Measurements from ENCODE around the gene PPM1H.

Gene PPM1H

DNA sequence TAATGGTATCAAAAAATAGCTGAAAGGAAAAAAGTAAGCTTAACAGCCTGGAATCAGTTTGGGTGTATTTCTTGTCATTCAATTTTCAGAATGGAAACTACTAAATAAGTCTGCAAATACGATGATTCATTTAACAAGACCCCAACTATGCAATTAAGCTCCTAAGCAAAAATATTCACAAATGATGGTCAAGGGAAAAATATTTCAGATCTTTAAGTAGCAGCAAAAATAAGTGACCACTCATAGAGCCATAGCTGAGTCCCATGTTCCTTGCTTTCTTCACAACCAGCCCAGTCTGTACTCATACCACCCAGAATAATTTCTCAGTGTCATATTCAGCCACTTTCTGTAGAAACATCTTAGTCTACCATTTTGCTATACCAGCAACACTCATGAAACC, 185.4 kb downstream of the PPM1H start:
- H3K4me1 ChIP-seq (ENCODE audit: control insufficient read depth in 2 of 2, insufficient read depth in 2 of 2, low read length in 2 of 2), result peaks cover 5 to 8% of the 10 kb centered on the region in 2 donors
- H3K9ac ChIP-seq (ENCODE audit: low read depth in 1 of 2, low read length in 2 of 2), result no peak overlapping the region
- H3K27ac ChIP-seq (ENCODE audit: low read depth in 2 of 2, low read length in 2 of 2), result no peak overlapping the region
- no peaks in the 10 kb centered on the region for H3K27me3 ChIP-seq (ENCODE audit: control insufficient read depth in 2 of 2, insufficient read depth in 2 of 2, low read length in 2 of 2)
- H3K4me3 ChIP-seq (ENCODE audit: low read length in 2 of 2), result no peak overlapping the region
- H3K36me3 ChIP-seq (ENCODE audit: control insufficient read depth in 2 of 2, insufficient read depth in 2 of 2, low read length in 2 of 2), result no peaks in the 10 kb centered on the region
- no peaks in the 10 kb centered on the region for H3K9me3 ChIP-seq (ENCODE audit: control insufficient read depth in 2 of 2, low read length in 2 of 2)

DNA sequence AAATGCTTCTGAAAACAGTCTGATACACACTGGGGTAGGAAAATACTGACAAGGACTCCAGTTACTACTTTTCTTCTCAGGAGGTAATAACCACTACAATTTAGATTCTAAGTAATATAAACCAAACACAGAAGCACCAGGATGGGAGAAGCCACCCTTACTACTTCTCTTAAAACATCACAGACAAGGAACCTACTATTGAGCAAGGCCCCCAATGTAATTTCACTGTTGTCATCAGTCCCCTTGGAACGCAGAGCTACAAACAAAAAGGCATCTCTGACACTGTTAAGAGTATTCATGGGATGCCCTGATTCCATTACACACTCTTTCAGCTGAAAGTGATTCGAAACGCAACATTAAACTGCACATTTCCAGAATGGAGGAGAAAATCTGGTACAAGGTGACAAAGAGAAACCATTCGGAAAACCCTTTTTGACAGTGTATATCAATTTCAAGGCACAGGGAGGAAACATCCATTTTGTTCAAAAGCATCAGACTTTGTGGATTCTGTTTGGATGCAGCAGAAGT, 185.9 kb downstream of the PPM1H start:
- Histone ChIP-seq H3K27ac (ENCODE audit: low read depth in 2 of 2, low read length in 2 of 2) (no peak overlapping the region), H3K36me3 (ENCODE audit: control insufficient read depth in 2 of 2, insufficient read depth in 2 of 2, low read length in 2 of 2) (no peaks in the 10 kb centered on the region), H3K27me3 (ENCODE audit: control insufficient read depth in 2 of 2, insufficient read depth in 2 of 2, low read length in 2 of 2) (no peaks in the 10 kb centered on the region), H3K4me3 (ENCODE audit: low read length in 2 of 2) (no peak overlapping the region), H3K9me3 (ENCODE audit: control insufficient read depth in 2 of 2, low read length in 2 of 2) (no peaks in the 10 kb centered on the region), H3K4me1 (ENCODE audit: control insufficient read depth in 2 of 2, insufficient read depth in 2 of 2, low read length in 2 of 2) (peaks cover 5 to 8% of the 10 kb centered on the region in 2 donors), H3K9ac (ENCODE audit: low read depth in 1 of 2, low read length in 2 of 2) (no peak overlapping the region)

DNA sequence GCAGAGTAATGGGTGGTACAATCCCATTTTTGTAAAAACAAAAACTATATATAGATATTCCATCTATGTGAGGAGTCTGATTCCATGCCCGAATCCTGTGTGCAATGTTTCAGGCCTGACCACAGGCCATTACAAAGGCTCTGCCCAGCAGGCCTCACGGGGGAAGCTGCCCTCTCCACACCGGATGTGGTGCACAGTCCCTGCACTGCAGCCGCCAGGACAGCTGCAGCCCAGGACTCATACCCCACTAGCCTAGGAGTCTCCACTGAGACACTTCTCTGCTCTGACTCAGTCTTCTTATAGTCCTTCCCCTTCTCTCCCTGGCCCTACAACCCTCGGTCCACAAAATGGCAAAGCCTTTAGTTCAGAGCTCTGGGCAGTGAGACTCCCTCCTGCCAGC, 190.4 kb downstream of the PPM1H start:
- H3K36me3 ChIP-seq (ENCODE audit: control insufficient read depth in 2 of 2, insufficient read depth in 2 of 2, low read length in 2 of 2), result no peaks in the 10 kb centered on the region
- H3K4me3 ChIP-seq (ENCODE audit: low read length in 2 of 2), result no peak overlapping the region
- no peak overlapping the region for H3K27ac ChIP-seq (ENCODE audit: low read depth in 2 of 2, low read length in 2 of 2)
- H3K9me3 ChIP-seq (ENCODE audit: control insufficient read depth in 2 of 2, low read length in 2 of 2), result no peaks in the 10 kb centered on the region
- no peaks in the 10 kb centered on the region for H3K4me1 ChIP-seq (ENCODE audit: control insufficient read depth in 2 of 2, insufficient read depth in 2 of 2, low read length in 2 of 2)
- H3K9ac ChIP-seq (ENCODE audit: low read depth in 1 of 2, low read length in 2 of 2), result no peak overlapping the region
- no peaks in the 10 kb centered on the region for H3K27me3 ChIP-seq (ENCODE audit: control insufficient read depth in 2 of 2, insufficient read depth in 2 of 2, low read length in 2 of 2)

DNA sequence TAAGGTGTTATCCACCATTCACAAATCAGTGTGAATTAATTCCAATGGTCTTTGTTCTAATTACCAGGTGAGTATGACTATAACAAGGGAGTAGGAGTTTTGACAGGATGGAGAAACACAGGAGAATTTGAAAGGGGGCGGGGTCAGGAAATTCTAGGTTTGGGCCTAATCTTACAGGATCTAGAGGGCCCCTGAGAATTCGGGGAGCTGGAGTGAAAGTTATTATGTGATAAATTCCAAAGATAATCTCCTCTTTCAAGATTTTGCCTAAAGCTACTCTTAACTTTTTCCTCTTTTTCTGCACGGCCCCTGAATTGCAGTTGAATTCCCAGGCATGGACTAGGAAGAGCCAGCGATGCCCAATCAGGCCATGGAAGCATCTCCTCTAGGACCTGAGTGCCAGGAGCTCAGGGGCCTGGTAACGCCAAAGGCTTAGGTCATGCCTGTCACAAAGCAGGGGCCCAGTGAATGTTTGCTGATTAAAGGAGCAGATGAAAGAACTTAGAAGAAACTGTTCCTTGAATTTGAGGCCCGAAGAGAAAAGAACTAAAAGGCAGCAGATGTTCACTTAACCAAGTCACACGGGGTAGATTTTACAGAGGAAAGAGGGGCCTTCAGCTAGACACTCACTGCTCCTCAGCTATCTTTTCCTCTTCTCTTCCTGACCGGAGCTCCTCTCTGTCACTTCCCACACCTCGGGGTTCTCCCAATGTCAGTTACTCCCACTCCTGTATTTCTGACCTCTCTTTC, 195.5 kb downstream of the PPM1H start:
- Histone ChIP-seq H3K27ac (ENCODE audit: low read depth in 2 of 2, low read length in 2 of 2) (no peak overlapping the region), H3K27me3 (ENCODE audit: control insufficient read depth in 2 of 2, insufficient read depth in 2 of 2, low read length in 2 of 2) (no peaks in the 10 kb centered on the region), H3K36me3 (ENCODE audit: control insufficient read depth in 2 of 2, insufficient read depth in 2 of 2, low read length in 2 of 2) (no peaks in the 10 kb centered on the region), H3K4me1 (ENCODE audit: control insufficient read depth in 2 of 2, insufficient read depth in 2 of 2, low read length in 2 of 2) (no peaks in the 10 kb centered on the region), H3K9me3 (ENCODE audit: control insufficient read depth in 2 of 2, low read length in 2 of 2) (no peaks in the 10 kb centered on the region), H3K9ac (ENCODE audit: low read depth in 1 of 2, low read length in 2 of 2) (no peak overlapping the region), H3K4me3 (ENCODE audit: low read length in 2 of 2) (no peak overlapping the region)

DNA sequence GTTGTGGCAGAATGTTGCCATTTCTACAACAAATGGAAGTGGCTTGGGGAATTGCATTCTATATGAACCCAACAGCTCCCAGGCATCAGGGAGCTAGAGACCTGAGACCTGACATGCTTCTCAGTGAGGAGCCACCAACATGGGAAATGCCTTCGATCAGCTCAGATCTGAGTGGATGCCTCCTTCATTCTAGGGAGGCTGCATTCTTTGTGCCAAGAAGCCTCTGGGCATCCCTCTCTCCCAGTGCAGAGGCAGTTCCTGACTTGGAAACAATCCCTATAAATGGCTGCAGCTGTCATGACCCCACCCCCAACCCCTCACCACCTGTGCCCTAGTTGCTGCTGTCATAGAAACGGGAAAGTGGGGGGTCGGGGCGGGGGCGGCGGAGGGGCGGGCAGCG, 196.3 kb downstream of the PPM1H start:
- no peaks in the 10 kb centered on the region for H3K4me1 ChIP-seq (ENCODE audit: control insufficient read depth in 2 of 2, insufficient read depth in 2 of 2, low read length in 2 of 2)

DNA sequence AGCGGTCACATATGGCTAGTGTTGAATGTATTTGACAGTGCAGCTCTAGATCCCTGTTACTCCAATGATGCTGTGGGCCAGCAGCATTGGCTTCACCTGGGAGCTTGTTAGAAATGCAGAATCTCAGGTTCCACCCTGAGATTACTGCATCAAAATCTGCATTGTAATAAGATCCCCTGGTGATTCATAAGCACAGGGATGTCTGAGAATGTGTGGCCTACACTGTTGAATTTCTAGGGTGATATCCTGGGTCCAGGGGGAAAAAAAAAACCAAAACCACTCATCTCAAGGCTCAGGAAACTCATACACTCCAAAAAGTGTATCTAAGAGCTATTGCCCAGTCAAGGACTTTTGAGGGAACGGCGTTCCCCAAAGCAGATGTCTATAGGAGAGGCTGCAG, 196.8 kb downstream of the PPM1H start:
- no peaks in the 10 kb centered on the region for H3K36me3 ChIP-seq (ENCODE audit: control insufficient read depth in 2 of 2, insufficient read depth in 2 of 2, low read length in 2 of 2)
- H3K9ac ChIP-seq (ENCODE audit: low read depth in 1 of 2, low read length in 2 of 2), result no peak overlapping the region
- H3K9me3 ChIP-seq (ENCODE audit: control insufficient read depth in 2 of 2, low read length in 2 of 2), result no peaks in the 10 kb centered on the region
- H3K27ac ChIP-seq (ENCODE audit: low read depth in 2 of 2, low read length in 2 of 2), result no peak overlapping the region
- no peaks in the 10 kb centered on the region for H3K4me1 ChIP-seq (ENCODE audit: control insufficient read depth in 2 of 2, insufficient read depth in 2 of 2, low read length in 2 of 2)
- H3K27me3 ChIP-seq (ENCODE audit: control insufficient read depth in 2 of 2, insufficient read depth in 2 of 2, low read length in 2 of 2), result no peaks in the 10 kb centered on the region
- no peak overlapping the region for H3K4me3 ChIP-seq (ENCODE audit: low read length in 2 of 2)

More for the DNA sequence above, 196.3 kb downstream of the PPM1H start:
- Histone ChIP-seq H3K36me3 (ENCODE audit: control insufficient read depth in 2 of 2, insufficient read depth in 2 of 2, low read length in 2 of 2) (no peaks in the 10 kb centered on the region), H3K4me3 (ENCODE audit: low read length in 2 of 2) (no peak overlapping the region), H3K9me3 (ENCODE audit: control insufficient read depth in 2 of 2, low read length in 2 of 2) (no peaks in the 10 kb centered on the region), H3K27ac (ENCODE audit: low read depth in 2 of 2, low read length in 2 of 2) (no peak overlapping the region), H3K9ac (ENCODE audit: low read depth in 1 of 2, low read length in 2 of 2) (no peak overlapping the region), H3K27me3 (ENCODE audit: control insufficient read depth in 2 of 2, insufficient read depth in 2 of 2, low read length in 2 of 2) (no peaks in the 10 kb centered on the region)

DNA sequence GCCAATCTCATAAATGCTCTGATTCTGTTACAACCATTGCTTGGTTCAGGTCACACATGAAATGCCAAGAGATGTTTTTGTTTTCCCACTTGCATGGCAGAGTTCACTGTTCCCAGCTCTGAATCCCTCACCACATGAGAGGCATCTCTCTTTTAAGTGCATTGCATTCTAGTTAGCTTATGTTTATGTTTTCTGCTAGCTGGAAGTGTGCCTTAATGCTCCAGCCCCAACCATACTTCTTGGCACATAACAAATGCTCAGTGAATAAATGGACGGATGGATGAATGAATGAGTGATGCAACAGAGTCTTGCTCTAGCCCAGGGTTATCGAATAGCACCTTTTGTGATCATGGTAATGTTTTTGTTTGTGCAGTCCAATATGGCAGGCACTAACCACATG, 197.3 kb downstream of the PPM1H start:
- no peaks in the 10 kb centered on the region for H3K36me3 ChIP-seq (ENCODE audit: control insufficient read depth in 2 of 2, insufficient read depth in 2 of 2, low read length in 2 of 2)
- H3K9me3 ChIP-seq (ENCODE audit: control insufficient read depth in 2 of 2, low read length in 2 of 2), result no peaks in the 10 kb centered on the region
- no peak overlapping the region for H3K27ac ChIP-seq (ENCODE audit: low read depth in 2 of 2, low read length in 2 of 2)
- no peak overlapping the region for H3K9ac ChIP-seq (ENCODE audit: low read depth in 1 of 2, low read length in 2 of 2)
- no peak overlapping the region for H3K4me3 ChIP-seq (ENCODE audit: low read length in 2 of 2)
- H3K4me1 ChIP-seq (ENCODE audit: control insufficient read depth in 2 of 2, insufficient read depth in 2 of 2, low read length in 2 of 2), result no peaks in the 10 kb centered on the region
- no peaks in the 10 kb centered on the region for H3K27me3 ChIP-seq (ENCODE audit: control insufficient read depth in 2 of 2, insufficient read depth in 2 of 2, low read length in 2 of 2)

DNA sequence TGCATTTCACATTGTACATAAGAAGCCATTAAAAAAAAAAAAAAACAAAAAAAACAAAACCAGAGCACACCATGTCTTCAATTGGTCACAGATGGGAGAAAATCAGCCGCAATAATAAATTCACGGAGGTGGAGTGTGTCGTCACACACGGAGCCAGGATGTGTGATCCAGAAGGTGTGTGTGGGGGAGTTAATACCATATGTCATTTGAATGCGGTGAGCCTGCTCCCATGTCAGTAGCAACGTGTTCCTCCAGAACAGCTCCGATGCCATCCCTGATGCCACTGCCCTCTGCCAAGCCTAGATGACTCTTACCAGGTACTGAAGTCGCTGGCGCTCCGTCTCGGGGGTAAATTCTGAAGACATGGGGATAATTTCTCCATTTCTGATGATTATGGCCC, 197.8 kb downstream of the PPM1H start:
- no peaks in the 10 kb centered on the region for H3K4me1 ChIP-seq (ENCODE audit: control insufficient read depth in 2 of 2, insufficient read depth in 2 of 2, low read length in 2 of 2)
- H3K27ac ChIP-seq (ENCODE audit: low read depth in 2 of 2, low read length in 2 of 2), result no peak overlapping the region
- no peaks in the 10 kb centered on the region for H3K36me3 ChIP-seq (ENCODE audit: control insufficient read depth in 2 of 2, insufficient read depth in 2 of 2, low read length in 2 of 2)
- no peak overlapping the region for H3K9ac ChIP-seq (ENCODE audit: low read depth in 1 of 2, low read length in 2 of 2)
- H3K9me3 ChIP-seq (ENCODE audit: control insufficient read depth in 2 of 2, low read length in 2 of 2), result no peaks in the 10 kb centered on the region
- no peaks in the 10 kb centered on the region for H3K27me3 ChIP-seq (ENCODE audit: control insufficient read depth in 2 of 2, insufficient read depth in 2 of 2, low read length in 2 of 2)
- no peak overlapping the region for H3K4me3 ChIP-seq (ENCODE audit: low read length in 2 of 2)

DNA sequence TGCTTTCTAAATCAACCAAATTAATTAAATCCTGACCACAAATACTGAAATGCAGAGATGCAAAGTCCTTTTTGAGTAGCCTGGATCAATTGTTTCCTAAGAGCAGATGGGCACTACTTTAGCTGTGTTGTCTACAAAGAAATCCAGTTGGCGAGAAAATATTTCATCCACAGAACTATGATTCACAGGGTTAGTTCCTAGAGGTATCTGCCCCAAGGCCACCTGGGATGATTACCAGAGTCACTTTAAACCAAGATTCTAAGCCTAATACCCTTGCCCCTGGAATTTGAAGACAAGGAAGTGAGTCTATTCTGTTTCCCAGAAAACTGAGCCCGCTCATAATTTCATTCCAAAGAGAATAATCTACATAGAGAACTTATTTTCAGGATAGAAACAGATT, 198.4 kb downstream of the PPM1H start:
- Histone ChIP-seq H3K36me3 (ENCODE audit: control insufficient read depth in 2 of 2, insufficient read depth in 2 of 2, low read length in 2 of 2) (no peaks in the 10 kb centered on the region), H3K9me3 (ENCODE audit: control insufficient read depth in 2 of 2, low read length in 2 of 2) (no peaks in the 10 kb centered on the region), H3K9ac (ENCODE audit: low read depth in 1 of 2, low read length in 2 of 2) (no peak overlapping the region), H3K27me3 (ENCODE audit: control insufficient read depth in 2 of 2, insufficient read depth in 2 of 2, low read length in 2 of 2) (no peaks in the 10 kb centered on the region), H3K4me3 (ENCODE audit: low read length in 2 of 2) (no peak overlapping the region), H3K27ac (ENCODE audit: low read depth in 2 of 2, low read length in 2 of 2) (no peak overlapping the region), H3K4me1 (ENCODE audit: control insufficient read depth in 2 of 2, insufficient read depth in 2 of 2, low read length in 2 of 2) (no peaks in the 10 kb centered on the region)

DNA sequence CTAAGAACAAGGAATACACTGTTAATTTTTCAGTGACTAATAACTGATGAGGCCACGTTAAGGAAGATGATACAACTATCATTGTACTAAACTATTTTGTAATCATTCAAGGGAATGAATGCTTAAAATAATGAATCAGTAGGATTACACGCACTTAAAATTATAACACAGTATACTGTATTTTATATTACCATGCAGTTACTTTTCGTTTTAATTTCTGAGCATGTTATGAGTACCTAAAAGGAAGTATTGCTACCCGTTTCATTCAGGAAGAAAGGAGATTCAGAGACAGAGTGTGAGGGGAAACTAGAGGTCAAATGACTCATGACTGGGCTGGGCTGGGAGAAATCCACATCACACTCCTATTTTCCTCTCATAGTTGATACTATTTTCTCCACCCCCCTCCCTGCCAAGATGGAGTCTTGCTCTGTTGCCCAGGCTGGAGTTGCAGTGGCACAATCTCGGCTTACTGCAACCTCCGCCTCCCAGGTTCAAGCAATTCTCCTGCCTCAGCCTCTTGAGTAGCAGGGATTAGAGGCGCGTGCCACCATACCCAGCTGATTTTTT, 202.0 kb downstream of the PPM1H start:
- H3K27ac ChIP-seq (ENCODE audit: low read depth in 2 of 2, low read length in 2 of 2), result no peak overlapping the region
- peaks cover 0 to 5% of the 10 kb centered on the region in 2 donors for H3K4me1 ChIP-seq (ENCODE audit: control insufficient read depth in 2 of 2, insufficient read depth in 2 of 2, low read length in 2 of 2)
- H3K4me3 ChIP-seq (ENCODE audit: low read length in 2 of 2), result no peak overlapping the region
- H3K9ac ChIP-seq (ENCODE audit: low read depth in 1 of 2, low read length in 2 of 2), result no peak overlapping the region
- H3K36me3 ChIP-seq (ENCODE audit: control insufficient read depth in 2 of 2, insufficient read depth in 2 of 2, low read length in 2 of 2), result no peaks in the 10 kb centered on the region
- H3K9me3 ChIP-seq (ENCODE audit: control insufficient read depth in 2 of 2, low read length in 2 of 2), result no peaks in the 10 kb centered on the region
- no peaks in the 10 kb centered on the region for H3K27me3 ChIP-seq (ENCODE audit: control insufficient read depth in 2 of 2, insufficient read depth in 2 of 2, low read length in 2 of 2)
